Body of pancreas (tissue), 4 donors: ENCODE data around the gene PTGES2. TPM values are rescaled to one million over a fixed set of nuclear protein-coding genes. Genes with fewer than 3 reads are reported as not detected.

Experiments
- ATAC-seq: fragments of 150-250 bp; one replicate; pipeline ENCODE4 v1.9.1; 2016
- DNase-seq, 4 donors: peaks; one replicate each; pipeline ENCODE4 v3.0.0-alpha.2; 2019
- H3K27ac ChIP-seq, 4 donors: fragments of 200-600 bp; sonication (generic); 1 replicate in 3 of 4; 2 replicates in 1 of 4; pipeline versions ENCODE4 v1.5.1 to v1.6.1; 2016 to 2019; ENCODE audit warnings: mild to moderate bottlenecking in 1 of 4, mixed read lengths in 1 of 4, moderate library complexity in 1 of 4
- H3K27me3 ChIP-seq, 2 donors: fragments of 200-600 bp; sonication (generic); one replicate each; pipeline ENCODE4 v1.6.0; 2016; ENCODE audit warnings: mild to moderate bottlenecking in 1 of 2
- H3K36me3 ChIP-seq, 2 donors: fragments of 200-600 bp; sonication (generic); replicated peaks in 1 of 2; 2 replicates each; pipeline ENCODE4 v1.5.1; 2016; ENCODE audit warnings: low read depth in 2 of 2; ENCODE audit not compliant: insufficient read depth in 1 of 2
- H3K4me1 ChIP-seq: fragments of 200-600 bp; sonication (generic); one replicate; pipeline ENCODE4 v1.6.0; 2016
- H3K4me3 ChIP-seq, 2 donors: fragments of 200-600 bp; sonication (generic); 1 replicate in 1 of 2; 2 replicates in 1 of 2; pipeline ENCODE4 v1.5.1; 2016 to 2019
- H3K9me3 ChIP-seq, 3 donors: fragments of 200-600 bp; sonication (generic); 1 replicate in 2 of 3; 2 replicates in 1 of 3; pipeline ENCODE4 v1.5.1; 2016
- CTCF ChIP-seq, 7 experiments: fragments of 450-650 bp in 4 of 7; fragments of 200-600 bp in 3 of 7; sonication (generic) in 3 of 7; IDR thresholded peaks; one replicate each; pipeline ENCODE4 v1.5.1; 2016 to 2019; ENCODE audit warnings: antibody characterized with exemption in 7 of 7
- POLR2A ChIP-seq, 3 donors: fragments of 450-650 bp; IDR thresholded peaks; one replicate each; pipeline ENCODE4 v1.6.1; 2016; ENCODE audit warnings: antibody characterized with exemption in 3 of 3, mild to moderate bottlenecking in 2 of 3
- WGBS, 2 donors: methylation state at CpG; one replicate each; pipeline ENCODE4 v1.1.5; 2017; 5-methylcytosine and 5-hydroxymethylcytosine counted together
- intact Hi-C: fragments of 100-400 bp; cut with DNase I; formaldehyde crosslinking; loops from one replicate; pipeline ENCODE4 v1.15.1; 2023
- total RNA-seq, 2 donors: library from RNA; depleted of rRNA; stranded (reverse); fragments of >200 nt; gene quantifications; one replicate each; pipeline ENCODE4 v1.1.0, GENCODE V29; 2016

PTGES2 gene
- 100 to 1,000 TPM in 1 of 2 donors, 10 to 100 TPM in 1; 55.8 to 145 TPM for total RNA-seq

DNA sequence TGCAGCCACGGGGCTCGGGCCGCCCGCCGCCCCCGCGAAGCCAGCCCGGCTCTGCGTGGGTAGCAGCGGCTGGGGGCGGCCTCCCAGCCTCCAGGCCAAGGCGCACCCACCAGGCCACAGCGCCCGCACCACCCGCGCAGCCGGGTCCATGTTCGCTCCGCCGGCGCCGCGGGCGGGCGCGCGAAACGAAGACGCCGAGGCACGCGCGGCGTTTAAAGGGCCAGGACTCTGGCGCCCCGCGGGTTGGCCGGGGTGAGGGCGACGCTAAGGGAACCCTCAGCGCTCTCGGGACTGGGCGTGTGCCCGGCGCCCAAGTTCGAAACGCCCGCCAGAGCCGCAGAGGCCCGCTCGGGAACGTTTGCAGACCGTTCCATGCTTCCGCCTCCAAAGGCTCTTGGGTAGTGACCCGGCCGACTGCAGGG lies at the start of gene PTGES2:
Gene PTGES2 (minus strand): TSS at position 162 of the 422 bp plus-strand sequence. CDS start 12 bp downstream, at position 150.
- peaks cover 32% of the 10 kb centered on the region for H3K4me1 ChIP-seq
- 0% methylated on average over 44 of the region's 56 CpGs; no CpG with 5 or more reads in 1 of the 2 donors for WGBS, 2 donors
- peak within 1 kb of the TSS; percentile 96 to 100 (median 98) for H3K27ac ChIP-seq
- intact Hi-C loops = loop anchor here (10.0 kb wide), 1 partner anchor 183 kb away; no protein-coding TSS in a partner anchor
- peak within 1 kb of the TSS; percentile 65 to 99 for H3K4me3 ChIP-seq
- DNase-seq (peak; percentile 78 to 83 (median 80)), ATAC-seq (peak; percentile 80)
- no peaks in the 10 kb centered on the region for H3K27me3 ChIP-seq
- peaks cover 4% of the 10 kb centered on the region in 2 donors for H3K36me3 ChIP-seq
- no peaks in the 10 kb centered on the region for H3K9me3 ChIP-seq
- peak in 2 of 7 experiments; percentile 3 to 13 for TF ChIP-seq CTCF (IDR thresholded peaks at IDR 0.05)
- TF ChIP-seq POLR2A (IDR thresholded peaks at IDR 0.05) = peak in 2 of 3 donors; percentile 30 to 51

- 96 to 100% methylated on average over 2 of the region's 2 CpGs for WGBS, 2 donors
- H3K9me3 ChIP-seq = no peaks in the 10 kb centered on the region
- TF ChIP-seq POLR2A (IDR thresholded peaks at IDR 0.05) (no peak), CTCF (IDR thresholded peaks at IDR 0.05) (no peak)
- intact Hi-C loops = no loop called here
- H3K27me3 ChIP-seq = no peaks in the 10 kb centered on the region
- DNase-seq (no peak), ATAC-seq (no peak)
- H3K4me1 ChIP-seq = no peaks in the 10 kb centered on the region
- H3K4me3 ChIP-seq = no peak overlapping the region
- peaks cover 17 to 29% of the 10 kb centered on the region in 2 donors for H3K36me3 ChIP-seq
- no peak overlapping the region for H3K27ac ChIP-seq
These were observed 48.2 kb upstream of the PTGES2 start for GRCh38 chr9:128175726-128176125.

DNA sequence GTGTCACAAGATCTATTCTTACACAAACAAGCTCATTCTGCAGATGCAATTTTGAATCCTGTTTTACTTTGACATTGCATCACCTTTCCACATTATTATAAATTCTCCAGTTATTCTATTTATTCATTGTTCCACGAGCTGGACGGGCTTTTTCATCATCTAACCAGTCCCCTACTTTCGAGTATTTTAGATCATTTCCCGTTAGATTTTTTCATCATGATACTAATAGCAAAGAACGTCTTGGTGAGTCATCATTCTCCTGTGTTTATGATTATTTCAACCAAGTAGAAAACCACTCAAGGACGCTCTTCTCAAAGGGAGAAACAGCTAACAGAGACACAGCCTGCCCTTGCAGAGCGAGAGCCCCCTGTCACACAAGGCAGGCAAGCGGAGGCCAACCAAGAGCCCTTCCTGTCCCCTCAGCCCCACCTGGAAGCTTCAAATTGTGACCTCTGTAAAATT lies 47.6 kb upstream of the PTGES2 start:
- Histone ChIP-seq H3K27me3 (no peaks in the 10 kb centered on the region), H3K27ac (no peak overlapping the region), H3K4me3 (no peak overlapping the region), H3K4me1 (no peaks in the 10 kb centered on the region), H3K9me3 (no peaks in the 10 kb centered on the region), H3K36me3 (peaks cover 17 to 27% of the 10 kb centered on the region in 2 donors)
- 76 to 77% methylated on average over 8 of the region's 8 CpGs for WGBS, 2 donors
- ATAC-seq = no peak
- DNase-seq = no peak
- TF ChIP-seq POLR2A (IDR thresholded peaks at IDR 0.05) (no peak), CTCF (IDR thresholded peaks at IDR 0.05) (no peak)
- intact Hi-C loops = no loop called here

DNA sequence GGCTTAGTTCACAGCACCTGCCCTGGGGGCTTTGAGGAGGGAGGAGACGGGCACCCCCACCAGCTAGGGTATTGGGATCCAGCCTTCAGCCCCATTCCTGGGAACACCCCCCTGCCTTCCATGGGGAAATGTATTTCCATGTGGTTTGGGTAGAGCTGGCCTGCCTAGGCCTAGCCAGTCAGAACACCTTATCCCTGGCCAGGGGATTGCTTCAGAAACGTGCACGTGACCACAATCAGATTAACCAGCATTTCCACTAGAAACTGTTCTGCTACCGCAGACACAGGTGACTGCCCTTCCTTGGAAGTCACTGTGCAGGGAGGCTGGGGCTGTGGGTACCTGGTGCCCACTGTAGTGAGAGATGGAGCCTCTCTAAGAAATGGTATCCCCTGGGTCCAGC lies 46.5 kb upstream of the PTGES2 start:
- H3K4me3 ChIP-seq = no peak overlapping the region
- peaks cover 23 to 29% of the 10 kb centered on the region in 2 donors for H3K36me3 ChIP-seq
- TF ChIP-seq POLR2A (IDR thresholded peaks at IDR 0.05) (no peak), CTCF (IDR thresholded peaks at IDR 0.05) (no peak)
- no peaks in the 10 kb centered on the region for H3K27me3 ChIP-seq
- intact Hi-C loops = no loop called here
- no peak overlapping the region for H3K27ac ChIP-seq
- 81 to 100% methylated on average over 4 of the region's 4 CpGs for WGBS, 2 donors
- no peaks in the 10 kb centered on the region for H3K9me3 ChIP-seq
- ATAC-seq (no peak), DNase-seq (no peak)
- no peaks in the 10 kb centered on the region for H3K4me1 ChIP-seq

DNA sequence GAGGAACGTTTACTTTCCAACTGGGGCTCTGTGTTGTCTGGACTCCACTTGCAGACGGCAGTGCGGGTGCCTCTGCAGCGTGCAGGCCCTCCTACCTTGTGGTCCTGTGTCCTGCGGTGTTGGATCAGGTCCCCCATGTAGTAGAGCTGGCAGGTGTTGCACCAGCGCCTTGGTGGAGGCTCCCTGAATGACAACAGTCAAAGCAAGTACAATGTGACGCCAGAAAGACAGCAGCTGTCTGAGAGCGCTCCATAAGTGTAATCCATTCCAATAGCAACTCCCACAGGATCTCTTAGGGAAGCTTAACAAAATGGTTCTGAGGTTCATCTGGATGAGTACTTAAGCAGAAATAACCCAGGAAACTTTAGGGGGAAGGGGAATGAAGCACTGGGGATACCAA lies 42.4 kb upstream of the PTGES2 start:
- ATAC-seq = no peak

More for the DNA sequence above, 42.4 kb upstream of the PTGES2 start:
- intact Hi-C loops = no loop called here
- Histone ChIP-seq H3K27me3 (no peaks in the 10 kb centered on the region), H3K27ac (no peak overlapping the region), H3K36me3 (peaks cover 9 to 35% of the 10 kb centered on the region in 2 donors), H3K9me3 (no peaks in the 10 kb centered on the region), H3K4me3 (no peak overlapping the region), H3K4me1 (no peaks in the 10 kb centered on the region)
- TF ChIP-seq POLR2A (IDR thresholded peaks at IDR 0.05) (no peak), CTCF (IDR thresholded peaks at IDR 0.05) (no peak)
- WGBS, 2 donors = 91 to 92% methylated on average over 7 to 8 of the region's 8 CpGs
- DNase-seq = no peak
